GM23338 (cell line): ENCODE data around the gene CCT2. TPM values are rescaled to one million over a fixed set of nuclear protein-coding genes. Genes with fewer than 3 reads are reported as not detected.

Experiments used
- ATAC-seq: fragments of 200-7000 bp; cut with Tn5 transposase; 3 replicates; pipeline ENCODE4 v1.9.1; 2020
- DNase-seq: peaks from one replicate; pipeline ENCODE4 v3.0.0-alpha.2; 2015; ENCODE audit warnings: low spot score
- H2AFZ ChIP-seq: fragments of 200-600 bp; sonication (generic); 2 replicates; pipeline ENCODE4 v1.8.0; 2016; ENCODE audit warnings: antibody characterized with exemption, mild to moderate bottlenecking, moderate library complexity
- H3F3A ChIP-seq: fragments of 200-600 bp; sonication (generic); replicated peaks from 2 replicates; pipeline ENCODE4 v1.8.0; 2017; ENCODE audit warnings: antibody characterized with exemption, mixed run types, low read depth
- H3K27ac ChIP-seq: fragments of 200-600 bp; sonication (generic); 2 replicates; pipeline ENCODE4 v1.6.1; 2016; ENCODE audit warnings: low read depth
- H3K27me3 ChIP-seq: fragments of 200-600 bp; sonication (generic); 2 replicates; pipeline ENCODE4 v1.8.0; 2016; ENCODE audit warnings: mild to moderate bottlenecking, mixed run types, moderate library complexity; ENCODE audit not compliant: insufficient read depth
- H3K36me3 ChIP-seq: fragments of 200-600 bp; sonication (generic); 2 replicates; pipeline ENCODE4 v1.8.0; 2016; ENCODE audit warnings: mild to moderate bottlenecking; ENCODE audit not compliant: insufficient read depth
- H3K4me1 ChIP-seq: fragments of 200-600 bp; sonication (generic); 2 replicates; pipeline ENCODE4 v1.8.0; 2016; ENCODE audit warnings: mild to moderate bottlenecking, moderate library complexity; ENCODE audit not compliant: insufficient read depth
- H3K4me2 ChIP-seq: fragments of 200-600 bp; sonication (generic); 2 replicates; pipeline ENCODE4 v1.7.1; 2017; ENCODE audit warnings: mixed run types
- H3K4me3 ChIP-seq: fragments of 200-600 bp; sonication (generic); 2 replicates; pipeline ENCODE4 v1.6.1; 2016; ENCODE audit warnings: mixed run types
- H3K79me2 ChIP-seq: fragments of 200-600 bp; sonication (generic); replicated peaks from 2 replicates; pipeline ENCODE4 v1.8.0; 2017; ENCODE audit warnings: mild to moderate bottlenecking; ENCODE audit not compliant: insufficient read depth
- H3K9me2 ChIP-seq: fragments of 200-600 bp; sonication (generic); 2 replicates; pipeline ENCODE4 v1.8.0; 2017; ENCODE audit not compliant: insufficient read depth
- H4K20me1 ChIP-seq: fragments of 200-600 bp; sonication (generic); replicated peaks from 2 replicates; pipeline ENCODE4 v1.8.0; 2017; ENCODE audit warnings: mild to moderate bottlenecking; ENCODE audit not compliant: insufficient read depth
- H3K27ac Mint-ChIP-seq: 2 replicates; pipeline ENCODE4 v1.8.0; 2020; ENCODE audit warnings: inconsistent platforms, mild to moderate bottlenecking, moderate library complexity, mixed read lengths
- H3K27me3 Mint-ChIP-seq: 3 replicates; pipeline ENCODE4 v1.8.0; 2022; ENCODE audit warnings: low read depth, mild to moderate bottlenecking, moderate library complexity, mixed read lengths, inconsistent platforms; ENCODE audit not compliant: insufficient read depth, poor library complexity
- H3K36me3 Mint-ChIP-seq: 3 replicates; pipeline ENCODE4 v1.8.0; 2021; ENCODE audit warnings: low read depth, mild to moderate bottlenecking, inconsistent platforms, moderate library complexity, mixed read lengths
- H3K4me1 Mint-ChIP-seq: 3 replicates; pipeline ENCODE4 v1.8.0; 2020; ENCODE audit warnings: mild to moderate bottlenecking, inconsistent platforms, mixed read lengths
- H3K4me3 Mint-ChIP-seq: 3 replicates; pipeline ENCODE4 v1.8.0; 2021; ENCODE audit warnings: moderate library complexity, mild to moderate bottlenecking, inconsistent platforms, mixed read lengths
- H3K9me3 Mint-ChIP-seq: 3 replicates; pipeline ENCODE4 v1.8.0; 2020; ENCODE audit warnings: moderate library complexity, mild to moderate bottlenecking, inconsistent platforms, mixed read lengths
- EZH2phosphoT487 ChIP-seq: fragments of 200-600 bp; sonication (generic); IDR thresholded peaks from one replicate; pipeline ENCODE4 v1.8.1; 2018; ENCODE audit warnings: antibody characterized with exemption; ENCODE audit not compliant: unreplicated experiment
- STAT1 ChIP-seq: IDR thresholded peaks from one replicate; pipeline ENCODE4 v1.6.1; 2016; ENCODE audit warnings: antibody characterized with exemption; ENCODE audit not compliant: unreplicated experiment
- ZNF331 ChIP-seq: fragments of 250-450 bp; sonication (Bioruptor Pico); IDR thresholded peaks from 2 replicates; pipeline ENCODE4 v1.5.0; 2020; ENCODE audit warnings: low read depth, mild to moderate bottlenecking, moderate library complexity
- polyA plus RNA-seq: library from polyadenylated mRNA; unstranded; fragments of >200 nt; fragmentation: Nextera tagmentation; extraction: Ambion mirVana; gene quantifications from 2 replicates; pipeline ENCODE4 v1.2.1, GENCODE V29; 2016
- total RNA-seq: library from RNA; depleted of rRNA; stranded (reverse); fragments of >200 nt; shearing (Covaris generic); gene quantifications from 2 replicates; pipeline ENCODE4 v1.2.3, GENCODE V29; 2014
- TF ChIP-seq, protein P1 (sequence below): IDR thresholded peaks from one replicate; pipeline ENCODE4 v1.6.1; 2018; ENCODE audit warnings: antibody characterized with exemption; ENCODE audit not compliant: unreplicated experiment
- TF ChIP-seq, protein P2 (sequence below): IDR thresholded peaks from 2 replicates; pipeline ENCODE4 v1.6.1; 2016; ENCODE audit warnings: antibody characterized with exemption
- TF ChIP-seq, protein P3 (sequence below): fragments of 250-450 bp; sonication (Bioruptor Pico); IDR thresholded peaks from 2 replicates; pipeline ENCODE4 v1.5.0; 2020; ENCODE audit warnings: mild to moderate bottlenecking, moderate library complexity
- TF ChIP-seq, protein P4 (sequence below), 2 experiments: fragments of 200-600 bp in 1 of 2; sonication (generic) in 1 of 2; conservative IDR thresholded peaks; 2 replicates each; pipeline versions ENCODE4 v1.5.1 to v1.6.1; 2016 to 2017; ENCODE audit warnings: antibody characterized with exemption in 2 of 2, low read depth in 2 of 2, mild to moderate bottlenecking in 2 of 2, moderate library complexity in 1 of 2

The CCT2 gene
- total and polyA plus RNA-seq, 2 experiments from 2014 or later: 434 to 778 TPM

DNA sequence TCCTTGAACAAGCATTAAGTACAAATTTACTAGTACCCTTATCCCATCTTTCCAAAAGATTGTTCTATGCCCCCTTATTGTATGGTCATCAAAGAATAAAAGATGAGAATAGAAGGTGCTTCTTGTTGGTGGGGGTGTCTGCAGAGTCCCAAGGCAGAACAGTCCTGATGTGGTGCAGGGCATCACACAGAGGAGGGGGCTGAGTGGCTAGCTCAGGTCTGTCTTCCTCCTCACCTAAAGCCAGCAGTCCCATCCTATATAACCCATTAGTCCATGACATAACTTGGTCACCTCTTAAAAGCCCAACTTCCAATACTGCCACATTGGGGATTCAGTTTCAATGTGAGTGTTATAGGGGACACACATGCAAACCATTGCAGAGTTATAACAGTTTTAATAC lies 15.5 kb downstream of the CCT2 start (continued):
- TF ChIP-seq, protein P1, sequence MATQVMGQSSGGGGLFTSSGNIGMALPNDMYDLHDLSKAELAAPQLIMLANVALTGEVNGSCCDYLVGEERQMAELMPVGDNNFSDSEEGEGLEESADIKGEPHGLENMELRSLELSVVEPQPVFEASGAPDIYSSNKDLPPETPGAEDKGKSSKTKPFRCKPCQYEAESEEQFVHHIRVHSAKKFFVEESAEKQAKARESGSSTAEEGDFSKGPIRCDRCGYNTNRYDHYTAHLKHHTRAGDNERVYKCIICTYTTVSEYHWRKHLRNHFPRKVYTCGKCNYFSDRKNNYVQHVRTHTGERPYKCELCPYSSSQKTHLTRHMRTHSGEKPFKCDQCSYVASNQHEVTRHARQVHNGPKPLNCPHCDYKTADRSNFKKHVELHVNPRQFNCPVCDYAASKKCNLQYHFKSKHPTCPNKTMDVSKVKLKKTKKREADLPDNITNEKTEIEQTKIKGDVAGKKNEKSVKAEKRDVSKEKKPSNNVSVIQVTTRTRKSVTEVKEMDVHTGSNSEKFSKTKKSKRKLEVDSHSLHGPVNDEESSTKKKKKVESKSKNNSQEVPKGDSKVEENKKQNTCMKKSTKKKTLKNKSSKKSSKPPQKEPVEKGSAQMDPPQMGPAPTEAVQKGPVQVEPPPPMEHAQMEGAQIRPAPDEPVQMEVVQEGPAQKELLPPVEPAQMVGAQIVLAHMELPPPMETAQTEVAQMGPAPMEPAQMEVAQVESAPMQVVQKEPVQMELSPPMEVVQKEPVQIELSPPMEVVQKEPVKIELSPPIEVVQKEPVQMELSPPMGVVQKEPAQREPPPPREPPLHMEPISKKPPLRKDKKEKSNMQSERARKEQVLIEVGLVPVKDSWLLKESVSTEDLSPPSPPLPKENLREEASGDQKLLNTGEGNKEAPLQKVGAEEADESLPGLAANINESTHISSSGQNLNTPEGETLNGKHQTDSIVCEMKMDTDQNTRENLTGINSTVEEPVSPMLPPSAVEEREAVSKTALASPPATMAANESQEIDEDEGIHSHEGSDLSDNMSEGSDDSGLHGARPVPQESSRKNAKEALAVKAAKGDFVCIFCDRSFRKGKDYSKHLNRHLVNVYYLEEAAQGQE: no peak
- TF ChIP-seq ZNF331 (no peak), EZH2phosphoT487 (no peak)
- TF ChIP-seq, protein P2, sequence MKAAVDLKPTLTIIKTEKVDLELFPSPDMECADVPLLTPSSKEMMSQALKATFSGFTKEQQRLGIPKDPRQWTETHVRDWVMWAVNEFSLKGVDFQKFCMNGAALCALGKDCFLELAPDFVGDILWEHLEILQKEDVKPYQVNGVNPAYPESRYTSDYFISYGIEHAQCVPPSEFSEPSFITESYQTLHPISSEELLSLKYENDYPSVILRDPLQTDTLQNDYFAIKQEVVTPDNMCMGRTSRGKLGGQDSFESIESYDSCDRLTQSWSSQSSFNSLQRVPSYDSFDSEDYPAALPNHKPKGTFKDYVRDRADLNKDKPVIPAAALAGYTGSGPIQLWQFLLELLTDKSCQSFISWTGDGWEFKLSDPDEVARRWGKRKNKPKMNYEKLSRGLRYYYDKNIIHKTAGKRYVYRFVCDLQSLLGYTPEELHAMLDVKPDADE: no peak

DNA sequence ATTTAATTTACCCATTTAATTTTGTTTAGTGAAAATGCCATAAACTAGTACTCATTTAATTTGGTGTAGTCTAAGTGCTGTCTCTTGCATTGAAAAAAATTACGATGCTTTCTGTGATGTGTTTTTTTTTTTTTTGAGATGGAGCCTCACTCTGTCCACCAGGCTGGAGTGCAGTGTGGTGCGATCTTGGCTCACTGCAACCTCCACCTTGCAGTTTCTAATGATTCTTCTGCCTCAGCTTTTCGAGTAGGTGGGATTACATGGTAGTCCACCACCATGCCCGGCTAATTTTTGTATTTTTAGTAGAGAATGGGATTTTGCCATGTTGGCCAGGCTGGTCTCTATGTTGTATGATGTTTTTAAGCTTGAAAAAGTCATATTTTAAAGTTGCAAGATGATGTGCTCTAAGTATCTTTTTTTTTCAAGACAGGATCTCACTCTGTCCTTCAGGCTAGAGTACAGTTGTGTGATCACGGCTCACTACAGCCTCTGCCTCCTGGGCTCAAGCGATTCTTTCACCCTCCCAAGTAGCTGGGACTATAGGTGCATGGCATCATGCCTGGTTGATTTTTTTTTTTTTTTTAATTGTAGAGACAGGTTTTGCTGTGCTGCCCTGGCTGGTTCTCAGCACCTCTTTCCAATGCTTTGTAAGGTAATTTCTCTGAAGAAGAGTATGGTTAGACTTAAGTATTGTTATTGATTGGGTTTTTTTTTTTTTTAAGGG lies 16.9 kb downstream of the CCT2 start:
- ATAC-seq (peak; percentile 56; the same call in 2 of the 3 replicates), DNase-seq (no peak)
- Mint-ChIP-seq H3K27me3 (peaks cover 7% of the 10 kb centered on the region), H3K4me3 (no peak overlapping the region), H3K36me3 (peaks cover 68% of the 10 kb centered on the region), H3K27ac (no peak overlapping the region), H3K4me1 (no peaks in the 10 kb centered on the region), H3K9me3 (peaks cover 4% of the 10 kb centered on the region; the same call in 1 of the 3 replicates)
- Histone ChIP-seq H3K79me2 (no peaks in the 10 kb centered on the region), H3K36me3 (peaks cover 46% of the 10 kb centered on the region), H3K9me2 (no peaks in the 10 kb centered on the region), H3F3A (peaks cover 11% of the 10 kb centered on the region; the same call in 1 of the 2 replicates), H3K4me1 (no peaks in the 10 kb centered on the region), H3K27ac (no peak overlapping the region), H4K20me1 (peaks cover 23% of the 10 kb centered on the region), H2AFZ (no peak overlapping the region), H3K4me3 (no peak overlapping the region), H3K27me3 (no peaks in the 10 kb centered on the region), H3K4me2 (no peak overlapping the region)
- TF ChIP-seq EZH2phosphoT487 (no peak), STAT1 (no peak)
- TF ChIP-seq, protein P3, sequence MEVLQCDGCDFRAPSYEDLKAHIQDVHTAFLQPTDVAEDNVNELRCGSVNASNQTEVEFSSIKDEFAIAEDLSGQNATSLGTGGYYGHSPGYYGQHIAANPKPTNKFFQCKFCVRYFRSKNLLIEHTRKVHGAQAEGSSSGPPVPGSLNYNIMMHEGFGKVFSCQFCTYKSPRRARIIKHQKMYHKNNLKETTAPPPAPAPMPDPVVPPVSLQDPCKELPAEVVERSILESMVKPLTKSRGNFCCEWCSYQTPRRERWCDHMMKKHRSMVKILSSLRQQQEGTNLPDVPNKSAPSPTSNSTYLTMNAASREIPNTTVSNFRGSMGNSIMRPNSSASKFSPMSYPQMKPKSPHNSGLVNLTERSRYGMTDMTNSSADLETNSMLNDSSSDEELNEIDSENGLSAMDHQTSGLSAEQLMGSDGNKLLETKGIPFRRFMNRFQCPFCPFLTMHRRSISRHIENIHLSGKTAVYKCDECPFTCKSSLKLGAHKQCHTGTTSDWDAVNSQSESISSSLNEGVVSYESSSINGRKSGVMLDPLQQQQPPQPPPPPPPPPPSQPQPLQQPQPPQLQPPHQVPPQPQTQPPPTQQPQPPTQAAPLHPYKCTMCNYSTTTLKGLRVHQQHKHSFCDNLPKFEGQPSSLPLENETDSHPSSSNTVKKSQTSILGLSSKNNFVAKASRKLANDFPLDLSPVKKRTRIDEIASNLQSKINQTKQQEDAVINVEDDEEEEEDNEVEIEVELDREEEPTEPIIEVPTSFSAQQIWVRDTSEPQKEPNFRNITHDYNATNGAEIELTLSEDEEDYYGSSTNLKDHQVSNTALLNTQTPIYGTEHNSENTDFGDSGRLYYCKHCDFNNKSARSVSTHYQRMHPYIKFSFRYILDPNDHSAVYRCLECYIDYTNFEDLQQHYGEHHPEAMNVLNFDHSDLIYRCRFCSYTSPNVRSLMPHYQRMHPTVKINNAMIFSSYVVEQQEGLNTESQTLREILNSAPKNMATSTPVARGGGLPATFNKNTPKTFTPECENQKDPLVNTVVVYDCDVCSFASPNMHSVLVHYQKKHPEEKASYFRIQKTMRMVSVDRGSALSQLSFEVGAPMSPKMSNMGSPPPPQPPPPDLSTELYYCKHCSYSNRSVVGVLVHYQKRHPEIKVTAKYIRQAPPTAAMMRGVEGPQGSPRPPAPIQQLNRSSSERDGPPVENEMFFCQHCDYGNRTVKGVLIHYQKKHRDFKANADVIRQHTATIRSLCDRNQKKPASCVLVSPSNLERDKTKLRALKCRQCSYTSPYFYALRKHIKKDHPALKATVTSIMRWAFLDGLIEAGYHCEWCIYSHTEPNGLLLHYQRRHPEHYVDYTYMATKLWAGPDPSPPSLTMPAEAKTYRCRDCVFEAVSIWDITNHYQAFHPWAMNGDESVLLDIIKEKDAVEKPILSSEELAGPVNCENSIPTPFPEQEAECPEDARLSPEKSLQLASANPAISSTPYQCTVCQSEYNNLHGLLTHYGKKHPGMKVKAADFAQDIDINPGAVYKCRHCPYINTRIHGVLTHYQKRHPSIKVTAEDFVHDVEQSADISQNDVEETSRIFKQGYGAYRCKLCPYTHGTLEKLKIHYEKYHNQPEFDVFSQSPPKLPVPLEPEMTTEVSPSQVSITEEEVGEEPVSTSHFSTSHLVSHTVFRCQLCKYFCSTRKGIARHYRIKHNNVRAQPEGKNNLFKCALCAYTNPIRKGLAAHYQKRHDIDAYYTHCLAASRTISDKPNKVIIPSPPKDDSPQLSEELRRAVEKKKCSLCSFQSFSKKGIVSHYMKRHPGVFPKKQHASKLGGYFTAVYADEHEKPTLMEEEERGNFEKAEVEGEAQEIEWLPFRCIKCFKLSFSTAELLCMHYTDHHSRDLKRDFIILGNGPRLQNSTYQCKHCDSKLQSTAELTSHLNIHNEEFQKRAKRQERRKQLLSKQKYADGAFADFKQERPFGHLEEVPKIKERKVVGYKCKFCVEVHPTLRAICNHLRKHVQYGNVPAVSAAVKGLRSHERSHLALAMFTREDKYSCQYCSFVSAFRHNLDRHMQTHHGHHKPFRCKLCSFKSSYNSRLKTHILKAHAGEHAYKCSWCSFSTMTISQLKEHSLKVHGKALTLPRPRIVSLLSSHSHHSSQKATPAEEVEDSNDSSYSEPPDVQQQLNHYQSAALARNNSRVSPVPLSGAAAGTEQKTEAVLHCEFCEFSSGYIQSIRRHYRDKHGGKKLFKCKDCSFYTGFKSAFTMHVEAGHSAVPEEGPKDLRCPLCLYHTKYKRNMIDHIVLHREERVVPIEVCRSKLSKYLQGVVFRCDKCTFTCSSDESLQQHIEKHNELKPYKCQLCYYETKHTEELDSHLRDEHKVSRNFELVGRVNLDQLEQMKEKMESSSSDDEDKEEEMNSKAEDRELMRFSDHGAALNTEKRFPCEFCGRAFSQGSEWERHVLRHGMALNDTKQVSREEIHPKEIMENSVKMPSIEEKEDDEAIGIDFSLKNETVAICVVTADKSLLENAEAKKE (CRISPR knock-in tag): no peak
- TF ChIP-seq, protein P4, sequence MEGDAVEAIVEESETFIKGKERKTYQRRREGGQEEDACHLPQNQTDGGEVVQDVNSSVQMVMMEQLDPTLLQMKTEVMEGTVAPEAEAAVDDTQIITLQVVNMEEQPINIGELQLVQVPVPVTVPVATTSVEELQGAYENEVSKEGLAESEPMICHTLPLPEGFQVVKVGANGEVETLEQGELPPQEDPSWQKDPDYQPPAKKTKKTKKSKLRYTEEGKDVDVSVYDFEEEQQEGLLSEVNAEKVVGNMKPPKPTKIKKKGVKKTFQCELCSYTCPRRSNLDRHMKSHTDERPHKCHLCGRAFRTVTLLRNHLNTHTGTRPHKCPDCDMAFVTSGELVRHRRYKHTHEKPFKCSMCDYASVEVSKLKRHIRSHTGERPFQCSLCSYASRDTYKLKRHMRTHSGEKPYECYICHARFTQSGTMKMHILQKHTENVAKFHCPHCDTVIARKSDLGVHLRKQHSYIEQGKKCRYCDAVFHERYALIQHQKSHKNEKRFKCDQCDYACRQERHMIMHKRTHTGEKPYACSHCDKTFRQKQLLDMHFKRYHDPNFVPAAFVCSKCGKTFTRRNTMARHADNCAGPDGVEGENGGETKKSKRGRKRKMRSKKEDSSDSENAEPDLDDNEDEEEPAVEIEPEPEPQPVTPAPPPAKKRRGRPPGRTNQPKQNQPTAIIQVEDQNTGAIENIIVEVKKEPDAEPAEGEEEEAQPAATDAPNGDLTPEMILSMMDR (conservative IDR thresholded peaks at IDR 0.05; ENCODE audit: low read depth in 2 of 2): no peak
